GM12878 (cell line): ENCODE data around the gene FAM3B. TPM values are rescaled to one million over a fixed set of nuclear protein-coding genes. Genes with fewer than 3 reads are reported as not detected.
A peak's percentile ranks its signal among the peaks of the same experiment; 100 is the strongest.

Source experiments
- CBX5 ChIP-seq: sonication (generic); IDR thresholded peaks from 2 replicates; pipeline ENCODE4 v1.6.1; 2016; ENCODE audit warnings: low read depth, moderate library complexity, mild to moderate bottlenecking, inconsistent platforms
- CEBPB ChIP-seq, 2 experiments: fragments of 150-350 bp in 1 of 2; IDR thresholded peaks; 2 replicates each; pipeline ENCODE4 v1.6.1; 2012 to 2014; ENCODE audit warnings: low read depth in 2 of 2, low read length in 2 of 2, borderline replicate concordance in 1 of 2, inconsistent platforms in 1 of 2
- EGR1 ChIP-seq, 2 experiments: IDR thresholded peaks; 1 replicate in 1 of 2; 2 replicates in 1 of 2; pipeline ENCODE4 v1.6.1; 2011 to 2012; ENCODE audit warnings: low read depth in 2 of 2, low read length in 2 of 2, borderline replicate concordance in 1 of 2, mild to moderate bottlenecking in 1 of 2, moderate library complexity in 1 of 2
- EP300 ChIP-seq, 2 experiments: fragments of 150-350 bp in 1 of 2; IDR thresholded peaks; 2 replicates each; pipeline ENCODE4 v1.6.1; 2011 to 2012; ENCODE audit warnings: low read depth in 2 of 2, low read length in 2 of 2, borderline replicate concordance in 1 of 2, improper control_type of control experiment in 1 of 2, inconsistent platforms in 1 of 2; ENCODE audit not compliant: control insufficient read depth in 1 of 2
- ESRRA ChIP-seq: IDR thresholded peaks from 2 replicates; pipeline ENCODE4 v1.6.1; 2012; ENCODE audit warnings: mild to moderate bottlenecking, low read length, improper control_type of control experiment
- MLLT1 ChIP-seq: fragments of 450-650 bp; IDR thresholded peaks from 2 replicates; pipeline ENCODE4 v1.6.1; 2016; ENCODE audit warnings: mild to moderate bottlenecking
- PBX3 ChIP-seq: IDR thresholded peaks from 2 replicates; pipeline ENCODE4 v1.6.1; 2011; ENCODE audit warnings: mild to moderate bottlenecking, low read depth, low read length, moderate library complexity; ENCODE audit not compliant: insufficient replicate concordance
- PRDM15 ChIP-seq: fragments of 450-650 bp; formaldehyde crosslinking; IDR thresholded peaks from 2 replicates; pipeline ENCODE4 v1.4.0; 2020; ENCODE audit warnings: mild to moderate bottlenecking, moderate library complexity
- RELA ChIP-seq: fragments of 450-650 bp; IDR thresholded peaks from 2 replicates; pipeline ENCODE4 v1.8.0; 2014; ENCODE audit warnings: borderline replicate concordance; ENCODE audit not compliant: partially characterized antibody
- SREBF1 ChIP-seq: IDR thresholded peaks from 2 replicates; pipeline ENCODE4 v1.6.1; 2012; ENCODE audit warnings: mild to moderate bottlenecking, low read length
- SREBF2 ChIP-seq: IDR thresholded peaks from 2 replicates; pipeline ENCODE4 v1.6.1; 2012; ENCODE audit warnings: mild to moderate bottlenecking, low read length
- STAT1 ChIP-seq: fragments of 450-650 bp; conservative IDR thresholded peaks from 2 replicates; pipeline ENCODE4 v1.6.1; 2014; ENCODE audit warnings: antibody characterized with exemption, mild to moderate bottlenecking
- TCF3 ChIP-seq: IDR thresholded peaks from 2 replicates; pipeline ENCODE4 v1.6.1; 2012; ENCODE audit warnings: low read depth, mild to moderate bottlenecking, low read length, borderline replicate concordance; ENCODE audit not compliant: insufficient read depth
- ZNF217 ChIP-seq: fragments of 450-650 bp; IDR thresholded peaks from 2 replicates; pipeline ENCODE4 v1.6.1; 2017; ENCODE audit warnings: antibody characterized with exemption, mild to moderate bottlenecking
- ZNF24 ChIP-seq: fragments of 450-650 bp; IDR thresholded peaks from 2 replicates; pipeline ENCODE4 v1.6.1; 2017; ENCODE audit warnings: antibody characterized with exemption, mild to moderate bottlenecking
- ZNF622 ChIP-seq: fragments of 450-650 bp; IDR thresholded peaks from 2 replicates; pipeline ENCODE4 v1.6.1; 2017; ENCODE audit warnings: mild to moderate bottlenecking, inconsistent platforms
- ZSCAN29 ChIP-seq: fragments of 450-650 bp; IDR thresholded peaks from 2 replicates; pipeline ENCODE4 v1.6.1; 2017; ENCODE audit warnings: mild to moderate bottlenecking, moderate library complexity
- polyA plus RNA-seq, 11 experiments: library from polyadenylated mRNA; depleted of rRNA in 4 of 11; unstranded in 6 of 11; stranded (reverse) in 5 of 11; fragments of >200 nt; fragmentation: Nextera tagmentation in 4 of 11; fragmentation: Illumina TruSeq in 1 of 11; extraction: Ambion mirVana in 4 of 11; extraction: Trizol in 1 of 11; gene quantifications; 1 replicate in 1 of 11; 2 replicates in 10 of 11; pipeline versions ENCODE4 v1.2.1 to v1.2.3, GENCODE V29; 2011 to 2016; ENCODE audit warnings: inconsistent platforms in 2 of 11, missing spikeins in 2 of 11, low read depth in 1 of 11
- total RNA-seq, 4 experiments: library from RNA; depleted of rRNA in 3 of 4; stranded (reverse); fragments of >200 nt in 3 of 4; fragmentation: Illumina TruSeq in 1 of 4; extraction: Trizol in 1 of 4; gene quantifications; 2 replicates each; pipeline versions ENCODE4 v1.2.1 to v1.2.3, GENCODE V29; 2013 to 2021
- TF ChIP-seq, protein P1 (sequence below): fragments of 450-650 bp; IDR thresholded peaks from 2 replicates; pipeline ENCODE4 v1.6.1; 2017; ENCODE audit warnings: borderline replicate concordance
- TF ChIP-seq, protein P2 (sequence below): IDR thresholded peaks from 2 replicates; pipeline ENCODE4 v1.6.1; 2011; ENCODE audit warnings: borderline replicate concordance, low read depth, mild to moderate bottlenecking, moderate library complexity, low read length; ENCODE audit not compliant: insufficient read depth, poor library complexity, severe bottlenecking

Gene FAM3B
- total and polyA plus RNA-seq, 10 of the 15 experiments (the other 5 are each of a cell fraction or from before 2014, with no cell fraction given), result 0.12 TPM; not detected in 9

- TF ChIP-seq STAT1 (0 out of 2 replicates have a peak, but pooled peaks have one; percentile 55), SREBF1 (no peak), PRDM15 (CRISPR knock-in tag) (0 out of 2 replicates have a peak, but pooled peaks have one; percentile 3), TCF3 (peak; percentile 83; the same call in 1 of the 2 replicates), ZNF622 (no peak), SREBF2 (no peak), ESRRA (no peak), CEBPB (IDR thresholded peaks at IDR 0.05; ENCODE audit: borderline replicate concordance in 1 of 2, low read depth in 2 of 2, low read length in 2 of 2) (no peak), EP300 (IDR thresholded peaks at IDR 0.05; ENCODE audit: borderline replicate concordance in 1 of 2, control insufficient read depth in 1 of 2, low read depth in 2 of 2, low read length in 2 of 2) (peak; percentile 62 to 67; a peak in 2 of 4 replicates), ZSCAN29 (no peak), ZNF217 (no peak), RELA (peak; percentile 2), MLLT1 (peak; percentile 65; the same call in 1 of the 2 replicates), CBX5 (no peak), EGR1 (IDR thresholded peaks at IDR 0.05; ENCODE audit: borderline replicate concordance in 1 of 2, low read depth in 2 of 2, low read length in 2 of 2) (no peak), ZNF24 (peak; percentile 44; the same call in 1 of the 2 replicates), PBX3 (no peak)
- TF ChIP-seq, protein P1, sequence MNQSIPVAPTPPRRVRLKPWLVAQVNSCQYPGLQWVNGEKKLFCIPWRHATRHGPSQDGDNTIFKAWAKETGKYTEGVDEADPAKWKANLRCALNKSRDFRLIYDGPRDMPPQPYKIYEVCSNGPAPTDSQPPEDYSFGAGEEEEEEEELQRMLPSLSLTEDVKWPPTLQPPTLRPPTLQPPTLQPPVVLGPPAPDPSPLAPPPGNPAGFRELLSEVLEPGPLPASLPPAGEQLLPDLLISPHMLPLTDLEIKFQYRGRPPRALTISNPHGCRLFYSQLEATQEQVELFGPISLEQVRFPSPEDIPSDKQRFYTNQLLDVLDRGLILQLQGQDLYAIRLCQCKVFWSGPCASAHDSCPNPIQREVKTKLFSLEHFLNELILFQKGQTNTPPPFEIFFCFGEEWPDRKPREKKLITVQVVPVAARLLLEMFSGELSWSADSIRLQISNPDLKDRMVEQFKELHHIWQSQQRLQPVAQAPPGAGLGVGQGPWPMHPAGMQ, result no peak
- TF ChIP-seq, protein P2, sequence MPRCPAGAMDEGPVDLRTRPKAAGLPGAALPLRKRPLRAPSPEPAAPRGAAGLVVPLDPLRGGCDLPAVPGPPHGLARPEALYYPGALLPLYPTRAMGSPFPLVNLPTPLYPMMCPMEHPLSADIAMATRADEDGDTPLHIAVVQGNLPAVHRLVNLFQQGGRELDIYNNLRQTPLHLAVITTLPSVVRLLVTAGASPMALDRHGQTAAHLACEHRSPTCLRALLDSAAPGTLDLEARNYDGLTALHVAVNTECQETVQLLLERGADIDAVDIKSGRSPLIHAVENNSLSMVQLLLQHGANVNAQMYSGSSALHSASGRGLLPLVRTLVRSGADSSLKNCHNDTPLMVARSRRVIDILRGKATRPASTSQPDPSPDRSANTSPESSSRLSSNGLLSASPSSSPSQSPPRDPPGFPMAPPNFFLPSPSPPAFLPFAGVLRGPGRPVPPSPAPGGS, result no peak
Observed at GRCh38 chr21:41367945-41368734, 51.5 kb downstream of the FAM3B start (continued).
